Tibial artery (tissue), 4 donors: ENCODE data around the gene CAPZB.

Source experiments
- DNase-seq, 2 donors: peaks; one replicate each; pipeline ENCODE4 v3.0.0-alpha.2; 2019
- H3K27ac ChIP-seq, 2 donors: fragments of 200-600 bp; sonication (generic) in 1 of 2; 1 replicate in 1 of 2; 2 replicates in 1 of 2; pipeline ENCODE4 v1.5.1; 2018 to 2019; ENCODE audit warnings: mild to moderate bottlenecking in 1 of 2
- H3K27me3 ChIP-seq, 2 donors: fragments of 200-600 bp; sonication (generic) in 1 of 2; one replicate each; pipeline versions ENCODE4 v1.5.1 to v1.6.0; 2016 to 2019
- H3K36me3 ChIP-seq, 3 donors: fragments of 200-600 bp; sonication (generic) in 2 of 3; one replicate each; pipeline ENCODE4 v1.5.1; 2016 to 2019; ENCODE audit warnings: mild to moderate bottlenecking in 2 of 3
- H3K4me1 ChIP-seq, 4 donors: fragments of 200-600 bp; sonication (generic) in 2 of 4; 1 replicate in 3 of 4; 2 replicates in 1 of 4; pipeline ENCODE4 v1.5.1; 2016 to 2019
- H3K4me3 ChIP-seq, 2 donors: fragments of 200-600 bp; sonication (generic) in 1 of 2; 1 replicate in 1 of 2; 2 replicates in 1 of 2; pipeline ENCODE4 v1.5.1; 2018 to 2019; ENCODE audit warnings: mild to moderate bottlenecking in 2 of 2
- H3K9me3 ChIP-seq, 3 donors: fragments of 200-600 bp; sonication (generic) in 1 of 3; one replicate each; pipeline ENCODE4 v1.5.1; 2016 to 2019
- intact Hi-C: fragments of 100-400 bp; cut with DNase I; formaldehyde crosslinking; loops from one replicate; pipeline ENCODE4 v1.15.0; 2023; ENCODE audit warnings: low total_unique reads
- TF ChIP-seq, protein P1 (sequence below), 2 experiments: fragments of 200-600 bp in 1 of 2; fragments of 450-650 bp in 1 of 2; IDR thresholded peaks; one replicate each; pipeline ENCODE4 v1.5.1; 2017 to 2019; ENCODE audit warnings: antibody characterized with exemption in 2 of 2, mild to moderate bottlenecking in 1 of 2, moderate library complexity in 1 of 2

The CAPZB gene

DNA sequence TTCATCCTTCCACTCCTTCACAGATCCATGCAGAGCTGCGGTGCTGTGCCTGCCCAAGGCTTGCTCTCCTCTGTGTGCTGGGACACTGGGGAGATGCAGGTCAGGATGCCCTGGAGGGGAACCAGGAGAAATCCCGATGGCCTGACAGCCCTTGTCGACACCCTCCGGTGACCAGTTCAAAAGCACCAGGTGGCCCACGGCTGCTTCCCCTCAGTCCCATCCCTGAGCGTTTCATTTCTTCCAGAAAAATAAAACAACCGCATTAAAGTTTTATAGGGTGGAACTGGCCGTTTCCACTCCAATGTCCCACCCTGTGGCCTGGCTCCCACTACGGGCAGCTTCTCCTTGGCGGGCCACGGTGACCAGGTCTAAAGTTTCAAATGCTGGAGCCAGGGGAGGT, 124.9 kb downstream of the CAPZB start:
- Histone ChIP-seq H3K27me3 (no peaks in the 10 kb centered on the region), H3K4me3 (no peak overlapping the region), H3K9me3 (no peaks in the 10 kb centered on the region), H3K27ac (no peak overlapping the region), H3K36me3 (peaks cover 14 to 29% (median 21%) of the 10 kb centered on the region in 3 donors), H3K4me1 (peaks cover 0 to 29% (median 13%) of the 10 kb centered on the region in 4 donors)
- DNase-seq = no peak
- intact Hi-C loops = no loop called here
- TF ChIP-seq, protein P1, sequence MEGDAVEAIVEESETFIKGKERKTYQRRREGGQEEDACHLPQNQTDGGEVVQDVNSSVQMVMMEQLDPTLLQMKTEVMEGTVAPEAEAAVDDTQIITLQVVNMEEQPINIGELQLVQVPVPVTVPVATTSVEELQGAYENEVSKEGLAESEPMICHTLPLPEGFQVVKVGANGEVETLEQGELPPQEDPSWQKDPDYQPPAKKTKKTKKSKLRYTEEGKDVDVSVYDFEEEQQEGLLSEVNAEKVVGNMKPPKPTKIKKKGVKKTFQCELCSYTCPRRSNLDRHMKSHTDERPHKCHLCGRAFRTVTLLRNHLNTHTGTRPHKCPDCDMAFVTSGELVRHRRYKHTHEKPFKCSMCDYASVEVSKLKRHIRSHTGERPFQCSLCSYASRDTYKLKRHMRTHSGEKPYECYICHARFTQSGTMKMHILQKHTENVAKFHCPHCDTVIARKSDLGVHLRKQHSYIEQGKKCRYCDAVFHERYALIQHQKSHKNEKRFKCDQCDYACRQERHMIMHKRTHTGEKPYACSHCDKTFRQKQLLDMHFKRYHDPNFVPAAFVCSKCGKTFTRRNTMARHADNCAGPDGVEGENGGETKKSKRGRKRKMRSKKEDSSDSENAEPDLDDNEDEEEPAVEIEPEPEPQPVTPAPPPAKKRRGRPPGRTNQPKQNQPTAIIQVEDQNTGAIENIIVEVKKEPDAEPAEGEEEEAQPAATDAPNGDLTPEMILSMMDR (IDR thresholded peaks at IDR 0.05) = no peak

DNA sequence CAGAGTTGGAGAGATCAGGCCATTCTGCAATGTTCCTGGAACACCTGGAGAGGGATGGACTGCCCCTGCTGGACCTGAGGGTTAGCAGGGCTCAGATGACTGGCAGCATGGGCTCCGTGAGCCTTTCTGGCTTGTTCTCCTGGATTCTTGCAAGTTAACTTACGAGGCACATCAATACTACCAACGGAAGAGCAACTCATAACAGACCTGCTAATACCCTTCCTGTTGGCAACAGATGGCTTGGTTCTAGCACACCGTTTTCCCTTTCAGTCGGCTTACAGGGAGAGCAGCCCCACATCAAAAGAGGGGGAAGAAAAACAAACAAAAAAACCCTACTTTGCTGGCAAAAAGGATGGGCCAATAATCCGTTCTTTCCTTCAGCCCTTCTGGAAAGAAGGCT, 125.3 kb downstream of the CAPZB start:
- Histone ChIP-seq H3K4me1 (peaks cover 0 to 29% (median 13%) of the 10 kb centered on the region in 4 donors), H3K27me3 (no peaks in the 10 kb centered on the region), H3K9me3 (no peaks in the 10 kb centered on the region), H3K36me3 (peaks cover 18 to 30% (median 25%) of the 10 kb centered on the region in 3 donors), H3K27ac (no peak overlapping the region), H3K4me3 (no peak overlapping the region)
- intact Hi-C loops = no loop called here
- TF ChIP-seq, protein P1 (IDR thresholded peaks at IDR 0.05) = no peak
- no peak for DNase-seq

DNA sequence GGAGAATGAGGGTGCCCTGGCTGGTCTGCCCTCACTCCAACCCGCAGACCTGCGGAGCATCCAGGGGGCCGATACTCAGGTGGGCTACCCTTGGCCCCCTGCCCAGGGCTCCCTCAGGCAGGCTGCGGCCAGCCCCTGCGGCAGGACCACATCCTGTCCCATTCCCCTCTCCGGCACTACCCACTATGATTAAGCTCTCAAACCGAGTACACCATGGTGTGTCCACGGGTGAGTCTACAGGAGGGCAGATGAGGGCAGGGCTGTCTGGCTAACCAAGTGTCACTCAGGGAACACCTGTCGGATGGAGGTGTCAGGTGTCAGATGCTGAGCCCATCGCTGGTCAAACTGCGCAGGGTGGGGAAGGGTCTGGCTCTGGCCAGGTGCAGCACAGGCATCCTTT, 126.0 kb downstream of the CAPZB start:
- H3K27ac ChIP-seq = no peak overlapping the region
- peaks cover 0 to 29% (median 13%) of the 10 kb centered on the region in 4 donors for H3K4me1 ChIP-seq
- H3K4me3 ChIP-seq = no peak overlapping the region
- TF ChIP-seq, protein P1 (IDR thresholded peaks at IDR 0.05) = no peak
- DNase-seq = no peak
- no peaks in the 10 kb centered on the region for H3K27me3 ChIP-seq
- H3K9me3 ChIP-seq = no peaks in the 10 kb centered on the region
- intact Hi-C loops = no loop called here
- peaks cover 25 to 32% (median 32%) of the 10 kb centered on the region in 3 donors for H3K36me3 ChIP-seq

DNA sequence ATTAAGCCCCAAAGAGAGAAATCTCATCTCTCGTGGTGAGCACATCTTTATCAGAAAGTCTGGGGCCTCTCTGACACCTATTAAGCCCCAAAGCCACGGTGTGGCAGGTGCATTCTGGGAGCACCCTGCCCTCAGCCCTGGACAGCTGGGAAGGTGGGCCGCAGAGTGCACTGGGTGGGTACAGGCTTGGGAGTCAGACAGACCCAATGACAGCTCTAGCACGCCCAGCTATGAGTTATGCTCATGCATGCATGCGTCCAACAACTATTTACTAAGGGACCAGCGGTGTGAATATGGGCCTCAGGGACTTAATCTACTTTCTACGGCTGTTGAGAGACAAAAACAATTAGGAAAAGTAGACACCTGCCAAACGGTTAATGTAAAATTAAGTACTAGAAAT, 126.6 kb downstream of the CAPZB start:
- no peak for DNase-seq
- Histone ChIP-seq H3K4me3 (no peak overlapping the region), H3K27ac (no peak overlapping the region), H3K4me1 (peaks cover 0 to 27% (median 13%) of the 10 kb centered on the region in 4 donors), H3K36me3 (peaks cover 31 to 39% (median 38%) of the 10 kb centered on the region in 3 donors), H3K27me3 (no peaks in the 10 kb centered on the region), H3K9me3 (no peaks in the 10 kb centered on the region)
- intact Hi-C loops = no loop called here
- TF ChIP-seq, protein P1 (IDR thresholded peaks at IDR 0.05) = no peak

DNA sequence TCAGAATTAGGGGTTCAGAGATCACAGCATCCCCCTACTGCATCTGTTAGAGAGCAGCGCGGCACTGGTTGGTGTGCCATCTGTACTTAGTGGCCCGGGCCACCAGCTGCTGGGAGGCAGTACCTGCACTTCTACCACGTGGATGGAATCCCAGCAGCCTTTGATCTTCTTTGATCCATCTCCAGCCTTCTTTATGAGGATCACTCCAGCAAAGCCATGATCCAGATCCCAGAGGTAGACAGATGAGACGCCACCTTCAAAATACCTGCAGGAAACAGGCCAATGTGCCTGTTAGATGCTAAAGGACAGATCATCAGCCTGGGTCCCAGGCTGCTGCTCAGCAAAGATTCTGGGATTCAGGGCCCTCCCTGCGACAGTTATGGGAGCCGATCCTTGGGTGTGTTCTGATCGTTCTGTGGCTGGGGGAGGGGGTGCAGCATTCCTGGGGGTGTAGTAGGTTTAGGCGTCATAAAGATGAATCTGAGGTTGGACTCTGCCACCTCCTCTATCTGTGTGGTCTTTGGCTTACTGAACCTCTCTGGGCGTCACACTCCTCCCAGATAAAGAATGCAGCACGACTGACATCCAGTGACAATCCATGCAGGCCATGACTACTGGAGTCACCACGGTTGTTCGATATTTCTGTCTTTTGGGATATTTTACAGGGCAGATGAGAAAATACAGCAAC, 127.9 kb downstream of the CAPZB start:
- DNase-seq = no peak
- Histone ChIP-seq H3K4me1 (peaks cover 0 to 26% (median 13%) of the 10 kb centered on the region in 4 donors), H3K4me3 (no peak overlapping the region), H3K27ac (no peak overlapping the region), H3K27me3 (no peaks in the 10 kb centered on the region), H3K9me3 (no peaks in the 10 kb centered on the region), H3K36me3 (peaks cover 41 to 51% (median 51%) of the 10 kb centered on the region in 3 donors)
- TF ChIP-seq, protein P1 (IDR thresholded peaks at IDR 0.05) = no peak
- intact Hi-C loops = no loop called here
